HepG2 (cell line): ENCODE results near the gene WDFY1. TPM values are rescaled to one million over a fixed set of nuclear protein-coding genes. Genes with fewer than 3 reads are reported as not detected.

Experiments
- BRD4 ChIP-seq: sonication (generic); formaldehyde crosslinking; IDR thresholded peaks from 2 replicates; pipeline ENCODE4 v1.4.0; 2020; ENCODE audit warnings: missing genetic modification reagents
- HOXD1 ChIP-seq: sonication (generic); formaldehyde crosslinking; IDR thresholded peaks from 2 replicates; pipeline ENCODE4 v1.5.0; 2020; ENCODE audit warnings: missing genetic modification reagents
- JUNB ChIP-seq: sonication (generic); formaldehyde crosslinking; IDR thresholded peaks from 2 replicates; pipeline ENCODE4 v1.8.0; 2022; ENCODE audit warnings: missing genetic modification reagents, mild to moderate bottlenecking, borderline replicate concordance
- MED1 ChIP-seq: sonication (generic); formaldehyde crosslinking; IDR thresholded peaks from 2 replicates; pipeline ENCODE4 v1.4.0; 2020; ENCODE audit warnings: missing genetic modification reagents
- MTF2 ChIP-seq: sonication (generic); formaldehyde crosslinking; IDR thresholded peaks from 2 replicates; pipeline ENCODE4 v1.5.0; 2020; ENCODE audit warnings: missing genetic modification reagents, borderline replicate concordance
- MYNN ChIP-seq: sonication (generic); formaldehyde crosslinking; IDR thresholded peaks from 2 replicates; pipeline ENCODE4 v1.4.0; 2020; ENCODE audit warnings: mild to moderate bottlenecking, low read depth, missing genetic modification reagents
- NR2F2 ChIP-seq: IDR thresholded peaks from 2 replicates; pipeline ENCODE4 v1.6.1; 2012; ENCODE audit warnings: low read depth, inconsistent platforms, borderline replicate concordance
- PBX2 ChIP-seq: IDR thresholded peaks from 2 replicates; pipeline ENCODE4 v1.6.1; 2016; ENCODE audit warnings: control low read depth
- RBM22 ChIP-seq: fragments of 200-400 bp; formaldehyde crosslinking; optimal IDR thresholded peaks from 2 replicates; pipeline ENCODE3; 2017; ENCODE audit warnings: mild to moderate bottlenecking, low read length, moderate library complexity
- RERE ChIP-seq: IDR thresholded peaks from 2 replicates; pipeline ENCODE4 v1.6.1; 2016; ENCODE audit warnings: low read depth, missing genetic modification reagents, missing compliant biosample characterization
- SOX5 ChIP-seq: IDR thresholded peaks from 2 replicates; pipeline ENCODE4 v1.6.1; 2016; ENCODE audit warnings: borderline replicate concordance
- STAT5B ChIP-seq: sonication (generic); formaldehyde crosslinking; IDR thresholded peaks from 2 replicates; pipeline ENCODE4 v1.4.0; 2020; ENCODE audit warnings: missing genetic modification reagents
- TSC22D2 ChIP-seq: sonication (generic); formaldehyde crosslinking; IDR thresholded peaks from 2 replicates; pipeline ENCODE4 v1.5.1; 2020; ENCODE audit warnings: missing genetic modification reagents, mild to moderate bottlenecking, borderline replicate concordance
- ZBTB14 ChIP-seq: sonication (generic); formaldehyde crosslinking; IDR thresholded peaks from 2 replicates; pipeline ENCODE4 v1.4.0; 2020; ENCODE audit warnings: missing genetic modification reagents
- ZBTB37 ChIP-seq: sonication (generic); formaldehyde crosslinking; IDR thresholded peaks from 2 replicates; pipeline ENCODE4 v1.4.0; 2020; ENCODE audit warnings: mild to moderate bottlenecking, missing genetic modification reagents
- ZNF24 ChIP-seq: fragments of 450-650 bp; IDR thresholded peaks from 2 replicates; pipeline ENCODE4 v1.6.1; 2017; ENCODE audit warnings: antibody characterized with exemption, mild to moderate bottlenecking
- ZNF597 ChIP-seq: sonication (generic); formaldehyde crosslinking; IDR thresholded peaks from 2 replicates; pipeline ENCODE4 v1.5.0; 2020; ENCODE audit warnings: missing genetic modification reagents
- ZNF761 ChIP-seq: sonication (generic); formaldehyde crosslinking; conservative IDR thresholded peaks from 2 replicates; pipeline ENCODE4 v1.4.0; 2020; ENCODE audit warnings: mild to moderate bottlenecking, missing genetic modification reagents
- ZSCAN29 ChIP-seq: sonication (generic); formaldehyde crosslinking; conservative IDR thresholded peaks from 2 replicates; pipeline ENCODE4 v1.4.0; 2020; ENCODE audit warnings: mild to moderate bottlenecking, missing genetic modification reagents
- ZSCAN30 ChIP-seq: sonication (generic); formaldehyde crosslinking; IDR thresholded peaks from 2 replicates; pipeline ENCODE4 v1.5.0; 2020; ENCODE audit warnings: mild to moderate bottlenecking, missing genetic modification reagents
- polyA plus RNA-seq, 8 experiments: library from polyadenylated mRNA; depleted of rRNA in 3 of 8; stranded (reverse) in 7 of 8; unstranded in 1 of 8; fragments of >200 nt; fragmentation: Illumina TruSeq in 4 of 8; extraction: Trizol in 4 of 8; gene quantifications; 2 replicates each; pipeline versions ENCODE4 v1.2.1 to v1.2.3, GENCODE V29; 2011 to 2016; ENCODE audit warnings: low read depth in 4 of 8, missing spikeins in 1 of 8, mixed read lengths in 1 of 8; ENCODE audit not compliant: insufficient read depth in 1 of 8
- total RNA-seq, 5 experiments: library from RNA; depleted of rRNA; stranded (reverse); fragments of >200 nt; fragmentation: Illumina TruSeq; extraction: Trizol; gene quantifications; 2 replicates each; pipeline ENCODE4 v1.2.3, GENCODE V29; 2016; ENCODE audit warnings: low read depth in 1 of 5

The WDFY1 gene
- total and polyA plus RNA-seq, 2 of the 13 experiments (the other 11 are each of a cell fraction or from before 2014, with no cell fraction given), result 77.0 to 78.4 TPM

- peak; percentile 92; the same call in 1 of the 2 replicates for TF ChIP-seq TSC22D2 (CRISPR knock-in tag)
- peak; percentile 95 for TF ChIP-seq ZSCAN29 (CRISPR knock-in tag)
- TF ChIP-seq ZNF597, result no peak
- TF ChIP-seq BRD4 (CRISPR knock-in tag), result peak; percentile 99
- TF ChIP-seq ZSCAN30, result peak; percentile 99
- TF ChIP-seq ZNF24, result peak; percentile 88
- TF ChIP-seq ZBTB14 (CRISPR knock-in tag), result peak; percentile 49; the same call in 1 of the 2 replicates
- TF ChIP-seq MED1 (CRISPR knock-in tag), result peak; percentile 95
- TF ChIP-seq ZNF761, result peak; percentile 96
- TF ChIP-seq NR2F2, result peak; percentile 82
- TF ChIP-seq SOX5 (CRISPR knock-in tag), result peak; percentile 86
- peak; percentile 98 for TF ChIP-seq HOXD1 (CRISPR knock-in tag)
- peak; percentile 90 for TF ChIP-seq RBM22
- no peak for TF ChIP-seq ZBTB37 (CRISPR knock-in tag)
- peak; percentile 99 for TF ChIP-seq MTF2 (CRISPR knock-in tag)
- peak; percentile 94 for TF ChIP-seq MYNN (CRISPR knock-in tag)
- peak; percentile 73 for TF ChIP-seq RERE
- TF ChIP-seq JUNB, result no peak
- no peak; the same call in 1 of the 2 replicates for TF ChIP-seq STAT5B (CRISPR knock-in tag)
- TF ChIP-seq PBX2, result peak; percentile 9; the same call in 1 of the 2 replicates
Observed at GRCh38 chr2:223957092-223957851, 12.1 kb upstream of the WDFY1 start, which contains the start of gene MRPL44 (continued).
